Stimulated activated CD8-positive, alpha-beta memory T cell treated with anti-CD3 and anti-CD28 coated beads, Interleukin-12 subunit alpha, Interleukin-12 subunit beta, amount 100 ng/mL, for 24 hours (primary cell): ENCODE data around the gene GPRIN2.
"Not testable (repeated sequence)": the region's sequence is repeated elsewhere in the genome, so short reads cannot be mapped to it uniquely, and the experiment has no call there.

Experiments
- DNase-seq: peaks from one replicate; pipeline ENCODE4 v3.0.0-alpha.2; 2020; ENCODE audit errors: extremely low read depth

The GPRIN2 gene

DNA sequence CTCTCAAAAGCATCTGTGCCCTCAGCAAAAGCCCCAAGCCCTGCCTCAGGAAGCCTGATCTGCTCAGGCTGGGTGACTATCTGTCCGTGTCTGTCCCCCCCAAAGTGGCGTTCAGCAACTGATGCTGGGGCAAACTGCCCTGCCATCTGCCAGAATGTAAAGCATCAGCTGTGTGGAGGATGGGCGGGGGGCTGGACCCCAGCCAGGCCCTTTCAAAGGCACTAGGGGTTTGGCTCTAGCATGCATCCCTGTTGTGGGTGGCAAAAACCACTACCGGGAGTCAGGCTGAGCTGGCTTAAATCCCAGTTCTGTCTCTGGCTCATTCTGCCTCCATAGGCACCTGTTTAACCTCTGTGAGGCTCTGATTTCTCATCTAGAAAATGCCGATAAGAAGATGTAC is 35.5 kb downstream of the GPRIN2 start:
- no peak for DNase-seq

DNA sequence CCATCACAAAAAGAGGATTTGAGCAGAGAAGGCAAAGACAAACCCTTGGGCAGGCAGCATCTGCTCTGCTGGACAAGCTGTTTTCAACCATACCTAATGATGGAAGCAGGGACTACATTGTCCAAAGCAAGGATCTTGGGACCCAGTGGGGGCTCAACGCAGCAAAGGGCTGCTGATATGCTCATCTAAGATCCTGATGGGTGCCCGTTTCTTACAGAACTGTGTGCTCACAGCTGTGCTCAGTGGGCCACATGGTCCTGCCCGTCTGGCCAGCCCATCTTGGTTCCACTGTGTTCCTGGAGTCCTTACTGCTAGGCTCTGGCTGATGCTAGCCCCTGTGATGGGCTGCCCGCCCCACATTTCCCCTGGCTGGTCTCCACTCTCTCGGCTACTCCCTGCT is 36.1 kb downstream of the GPRIN2 start:
- DNase-seq, result no peak

DNA sequence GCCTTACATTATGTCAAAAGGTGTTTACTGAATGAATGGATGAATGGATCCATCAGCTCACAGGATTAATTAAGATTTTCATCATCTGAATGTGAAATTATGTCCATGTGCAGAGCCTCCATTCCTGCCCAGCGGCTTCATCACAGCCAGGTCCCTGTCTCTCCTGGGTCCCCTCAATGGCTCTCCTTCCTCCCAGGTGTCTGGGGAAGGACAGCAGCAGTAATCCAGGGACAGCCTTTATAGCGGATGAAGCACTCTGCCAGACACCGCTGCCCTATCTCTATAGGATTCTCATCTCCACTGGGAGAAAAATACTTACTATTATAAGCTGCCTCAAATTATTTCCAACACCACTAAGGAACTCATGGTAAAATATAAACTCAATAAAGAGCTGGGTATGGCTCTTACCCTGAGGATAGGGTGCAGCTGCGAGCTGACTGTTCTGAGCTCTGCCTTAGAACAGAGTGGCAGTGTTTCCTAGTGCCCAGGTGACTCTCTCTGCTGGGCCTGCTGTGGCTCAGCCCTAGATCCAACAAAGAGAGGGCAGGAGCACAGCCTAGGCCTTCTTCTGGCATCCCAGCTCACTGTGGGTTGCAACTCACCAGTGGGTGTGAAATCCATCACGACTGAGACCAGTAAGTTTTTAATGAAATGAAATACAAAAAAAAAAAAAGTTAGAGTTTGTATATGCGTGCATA is 38.3 kb downstream of the GPRIN2 start:
- no peak for DNase-seq

DNA sequence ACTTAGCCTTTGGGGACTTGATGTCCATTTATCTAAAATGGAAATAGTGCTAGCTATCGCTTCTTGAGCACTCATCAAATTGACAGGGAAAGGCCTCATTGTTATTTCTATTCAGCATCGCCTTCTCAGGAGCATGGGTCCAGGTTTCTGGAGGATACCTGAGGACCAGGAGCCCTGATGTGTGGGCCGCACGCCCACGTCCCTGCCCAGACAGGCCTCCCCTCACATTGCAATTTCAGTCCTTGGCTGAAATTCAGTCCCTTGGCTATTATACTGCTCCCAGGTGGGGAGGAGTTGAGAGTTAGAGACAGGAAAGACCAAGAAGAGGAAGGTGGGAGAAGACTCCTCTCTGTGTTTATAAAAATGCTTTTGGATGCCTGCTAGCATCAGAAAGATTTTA is 38.9 kb downstream of the GPRIN2 start:
- no peak for DNase-seq

DNA sequence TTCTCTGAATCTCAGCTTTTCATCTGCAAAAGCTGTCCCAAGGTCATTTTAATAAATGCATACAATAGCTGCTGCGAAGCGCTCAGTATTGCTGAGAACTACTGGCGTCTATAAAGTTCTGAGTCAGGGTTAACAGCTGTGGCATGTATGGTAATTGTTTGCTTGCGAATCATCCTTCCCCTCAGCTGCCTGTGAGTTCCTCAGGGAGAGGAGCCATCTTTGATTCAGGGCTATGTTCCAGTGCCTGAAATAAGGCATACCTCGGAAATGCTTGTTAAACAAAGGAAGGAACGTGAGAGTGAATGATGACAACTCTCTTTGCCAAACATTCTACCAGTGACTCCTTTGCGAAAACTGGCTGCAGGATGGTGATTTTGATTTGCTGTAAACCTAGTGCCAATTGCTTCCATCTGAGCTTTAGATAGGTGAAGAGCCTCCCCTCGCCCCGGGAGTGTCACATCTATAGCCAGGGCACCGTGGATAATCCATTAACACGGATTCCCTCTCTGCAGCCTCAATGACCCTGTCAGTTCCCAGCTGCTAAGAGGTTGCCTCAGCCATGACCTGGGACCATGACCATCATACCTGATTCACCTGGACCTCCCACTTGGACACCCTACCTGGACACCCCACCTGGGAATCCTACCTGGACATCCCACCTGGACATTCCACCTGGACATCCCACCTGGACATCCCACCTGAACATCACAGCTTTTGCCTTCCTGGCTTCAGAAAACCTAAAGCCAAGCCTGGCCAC is 39.6 kb downstream of the GPRIN2 start:
- DNase-seq, result no peak

DNA sequence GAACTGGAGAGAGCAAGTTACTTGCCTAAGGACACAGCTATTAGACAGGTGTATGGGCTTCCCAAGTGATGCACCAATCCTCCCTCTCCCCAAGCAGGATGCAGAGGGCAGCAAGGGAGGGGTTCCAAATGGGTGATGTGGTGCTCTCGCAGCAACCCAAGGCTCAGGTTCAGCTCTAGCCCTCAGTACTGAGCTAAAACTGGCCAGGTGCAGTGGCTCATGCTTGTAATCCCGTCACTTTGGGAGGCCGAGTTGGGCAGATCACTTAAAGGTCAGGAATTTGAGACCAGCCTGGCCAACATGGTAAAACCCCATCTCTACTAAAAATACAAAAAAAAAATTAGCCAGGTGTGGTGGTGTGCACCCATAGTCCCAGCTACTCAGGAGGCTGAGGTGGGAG is 40.7 kb downstream of the GPRIN2 start:
- DNase-seq, result no peak

DNA sequence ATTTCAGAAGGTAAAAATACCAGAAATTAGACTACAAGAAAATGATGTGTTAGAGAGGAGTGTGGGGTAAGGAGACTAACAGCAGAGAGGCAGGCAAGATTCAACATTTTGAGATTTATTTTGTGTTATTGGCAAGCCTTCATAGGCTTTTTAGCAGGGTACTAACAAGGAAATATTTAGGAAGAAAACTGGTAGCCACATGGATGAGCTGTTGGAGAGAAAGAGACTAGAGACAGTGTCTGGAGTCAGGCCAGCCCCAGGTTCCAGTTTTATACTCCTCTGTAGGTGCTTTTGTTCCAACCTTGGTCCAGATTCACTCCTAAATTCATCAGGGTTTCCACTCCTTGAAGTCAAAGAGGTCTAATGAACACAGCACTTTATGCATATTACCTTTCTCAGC is 41.1 kb downstream of the GPRIN2 start:
- DNase-seq, result no peak

DNA sequence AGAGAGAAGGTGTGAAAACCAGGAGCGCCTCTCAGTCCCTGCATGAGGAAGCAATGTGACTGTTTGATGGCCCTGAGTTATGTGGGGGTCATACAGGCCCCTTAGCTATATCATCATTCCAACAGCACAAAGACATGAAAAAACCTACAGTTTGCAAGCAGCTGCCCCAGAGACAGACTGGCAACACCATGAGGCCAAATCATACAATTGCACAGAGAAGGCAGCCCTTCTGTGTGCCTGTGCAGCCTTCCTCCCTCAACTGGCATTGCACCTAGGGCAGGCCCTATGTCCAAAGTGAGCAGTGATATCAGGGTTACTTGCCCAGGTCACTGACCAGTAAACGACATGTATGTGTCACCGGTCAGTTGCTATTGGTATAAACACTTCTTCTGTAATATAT is 41.6 kb downstream of the GPRIN2 start:
- DNase-seq, result no peak

DNA sequence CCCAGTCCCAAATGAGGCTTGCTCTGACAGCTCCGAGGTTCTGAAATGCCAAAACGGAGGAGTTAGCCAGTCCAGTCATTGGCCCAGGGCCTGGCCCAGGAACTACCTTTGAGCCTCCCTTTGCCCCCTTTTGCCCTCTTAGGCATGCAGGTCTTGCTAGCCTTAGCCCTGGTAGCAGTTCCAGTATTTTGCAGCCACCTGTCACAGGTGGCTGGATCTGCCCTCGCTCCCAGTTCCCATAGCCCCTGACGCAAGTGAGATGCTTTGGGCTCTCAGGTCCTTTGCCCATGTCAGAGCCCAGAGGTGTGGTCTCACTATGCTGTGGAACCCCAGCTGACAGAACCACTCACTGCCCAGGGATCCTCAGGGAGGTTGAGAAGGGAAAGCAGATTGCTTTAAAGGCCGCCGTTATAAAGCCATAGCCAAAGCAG is 42.0 kb downstream of the GPRIN2 start:
- no peak for DNase-seq

DNA sequence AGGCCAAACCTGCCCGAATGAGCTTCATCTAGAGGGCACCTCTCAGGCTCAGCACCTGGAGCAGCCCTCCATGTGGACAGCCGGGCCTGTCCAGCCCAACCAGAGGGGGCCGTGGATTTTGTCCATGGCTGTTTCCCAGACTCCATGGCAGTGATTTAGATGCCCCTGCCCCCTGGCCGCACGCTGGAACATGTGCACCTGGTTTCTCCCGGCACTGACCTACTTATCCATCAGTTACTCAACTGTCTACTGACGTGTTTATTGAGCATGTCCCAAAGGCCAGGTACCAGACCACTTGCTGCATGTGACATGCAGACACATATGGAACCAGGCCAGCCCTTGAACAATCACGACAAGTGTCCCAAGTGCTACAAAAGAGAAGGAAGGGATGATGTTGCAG is 43.1 kb downstream of the GPRIN2 start:
- not testable (repeated sequence) for DNase-seq

DNA sequence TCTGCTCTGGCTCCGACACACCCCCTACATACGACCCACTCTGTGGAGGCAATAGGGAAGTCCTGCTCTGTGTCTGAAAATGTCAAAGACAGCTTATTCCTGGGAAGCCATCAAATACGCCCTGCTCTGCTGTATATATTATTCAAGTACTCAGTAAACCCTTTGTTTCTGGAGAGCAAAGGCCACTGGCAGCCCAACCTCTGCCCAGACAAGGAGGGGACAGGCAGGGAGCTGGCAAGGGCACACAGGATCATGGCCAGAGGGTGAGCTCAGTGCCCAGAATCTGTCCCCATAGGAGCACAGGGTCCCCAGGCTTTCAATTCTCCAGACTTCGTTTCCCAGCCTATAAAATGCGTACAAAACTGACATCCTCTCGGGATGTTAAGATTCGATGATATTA is 43.7 kb downstream of the GPRIN2 start:
- not testable (repeated sequence) for DNase-seq

DNA sequence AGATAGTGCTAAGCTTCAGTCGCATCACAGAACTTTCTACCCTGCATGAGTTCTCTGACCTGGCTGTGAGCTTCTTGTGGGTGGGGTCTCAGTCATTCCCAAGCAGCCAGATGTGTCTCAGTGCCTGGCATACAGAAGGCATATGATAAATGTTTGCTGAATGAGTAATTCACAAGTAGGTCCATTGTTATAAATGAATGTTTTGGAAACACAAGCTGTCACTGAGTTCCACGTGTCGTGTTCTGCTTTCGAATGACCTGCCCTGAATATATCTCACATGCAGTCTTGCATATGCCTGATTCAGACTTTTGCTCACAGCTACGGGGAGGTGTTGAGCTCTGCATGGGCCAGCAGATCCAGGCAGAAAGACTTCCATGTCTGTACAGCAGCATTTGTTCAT is 44.5 kb downstream of the GPRIN2 start:
- not testable (repeated sequence) for DNase-seq
